H1 (cell line): Measurements from ENCODE around the gene MAS1L. TPM values are rescaled to one million over a fixed set of nuclear protein-coding genes. Genes with fewer than 3 reads are reported as not detected.

Experiments
- BCL11A ChIP-seq, 2 experiments: IDR thresholded peaks; one replicate each; pipeline ENCODE4 v1.6.1; 2011; ENCODE audit warnings: low read depth in 2 of 2, low read length in 2 of 2, mild to moderate bottlenecking in 2 of 2
- FOSL1 ChIP-seq: IDR thresholded peaks from 2 replicates; pipeline ENCODE4 v1.6.1; 2011; ENCODE audit warnings: mild to moderate bottlenecking, low read depth, low read length, moderate library complexity; ENCODE audit not compliant: insufficient read depth
- polyA plus RNA-seq, 7 experiments: library from polyadenylated mRNA; depleted of rRNA in 3 of 7; stranded (reverse) in 5 of 7; unstranded in 2 of 7; fragments of >200 nt in 5 of 7; fragments of 200-250 nt in 2 of 7; gene quantifications; 1 replicate in 5 of 7; 2 replicates in 1 of 7; 4 replicates in 1 of 7; pipeline versions ENCODE4 v1.2.1 to v1.2.3, GENCODE V29; 2011 to 2013; ENCODE audit warnings: missing spikeins in 2 of 7, mixed read lengths in 2 of 7
- total RNA-seq: library from RNA; stranded (reverse); fragmentation: NEBNext Ultra II Directional; extraction: Animal tissue kit (Norgen Biotek cat#: 25700); gene quantifications from 2 replicates; pipeline ENCODE4 v1.2.1, GENCODE V29; 2021

The MAS1L gene
- total and polyA plus RNA-seq, 2 of the 8 experiments (the other 6 are each of a cell fraction or from before 2014, with no cell fraction given): not detected

DNA sequence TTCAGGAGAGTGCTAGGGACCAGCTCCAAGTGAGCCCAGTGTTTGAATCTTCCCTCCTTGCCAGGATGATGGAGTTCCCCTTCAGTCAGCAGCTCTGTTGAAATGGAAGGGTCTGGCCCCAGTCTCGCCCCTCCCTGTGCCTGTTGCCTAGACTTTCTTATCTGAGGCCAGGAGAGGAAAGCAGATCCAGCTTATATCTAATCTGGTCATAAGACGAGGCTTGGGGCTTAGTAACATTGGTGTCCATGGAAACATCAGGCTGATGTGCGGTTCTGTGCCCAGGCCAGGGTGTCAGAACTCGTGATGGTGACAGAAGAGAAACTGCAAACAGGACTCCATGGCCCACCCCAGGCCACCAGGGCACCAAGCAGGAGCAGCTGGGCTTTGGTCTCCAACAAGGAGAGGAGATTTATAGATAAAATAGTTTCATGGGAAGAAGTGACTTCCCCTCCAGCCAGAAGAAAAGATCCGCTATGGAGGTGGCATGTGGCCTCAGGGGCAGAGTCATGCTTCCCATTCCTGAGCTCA is 9.8 kb downstream of the MAS1L start (continued):
- TF ChIP-seq FOSL1 (no peak), BCL11A (IDR thresholded peaks at IDR 0.05; ENCODE audit: low read depth in 2 of 2, low read length in 2 of 2) (no peak)
